ENCODE measurements around the gene SLK.

Gene SLK

GRCh38 chr10:103921750-103922195, 45.2 kb upstream of the SLK start:
- Histone ChIP-seq H3K4me1 (peaks cover 0 to 16% (median 10%) of the 10 kb centered on the region in 4 donors), H3K27me3 (no peaks in the 10 kb centered on the region), H3K27ac (no peak overlapping the region), H3K36me3 (no peaks in the 10 kb centered on the region), H3K9me3 (no peaks in the 10 kb centered on the region), H3K4me3 (no peak overlapping the region)
- no peak for DNase-seq
- intact Hi-C loops (cut with DNase I; ENCODE audit: low total_unique reads) = loop anchor here (2.0 kb wide), 1 partner anchor 45 kb away; the partner anchor contains the start of gene SLK
- TF ChIP-seq CTCF (IDR thresholded peaks at IDR 0.05) = no peak

- DNase-seq = no peak
- peaks cover 0 to 7% (median 5%) of the 10 kb centered on the region in 4 donors for H3K4me1 ChIP-seq
- H3K9me3 ChIP-seq = no peaks in the 10 kb centered on the region
- intact Hi-C loops (cut with DNase I; ENCODE audit: low total_unique reads) = no loop called here
- no peak overlapping the region for H3K4me3 ChIP-seq
- no peak overlapping the region for H3K27ac ChIP-seq
- TF ChIP-seq CTCF (IDR thresholded peaks at IDR 0.05) = no peak
- H3K27me3 ChIP-seq = no peaks in the 10 kb centered on the region
- no peaks in the 10 kb centered on the region for H3K36me3 ChIP-seq
Observed at GRCh38 chr10:103922659-103923058, 44.3 kb upstream of the SLK start.

GRCh38 chr10:103923502-103923901, 43.4 kb upstream of the SLK start:
- intact Hi-C loops (cut with DNase I; ENCODE audit: low total_unique reads) = no loop called here
- no peak overlapping the region for H3K4me3 ChIP-seq
- no peak overlapping the region for H3K27ac ChIP-seq
- H3K9me3 ChIP-seq = no peaks in the 10 kb centered on the region
- no peak for DNase-seq
- no peak for TF ChIP-seq CTCF (IDR thresholded peaks at IDR 0.05)
- no peaks in the 10 kb centered on the region for H3K36me3 ChIP-seq
- H3K4me1 ChIP-seq = peaks cover 0 to 5% (median 4%) of the 10 kb centered on the region in 4 donors
- H3K27me3 ChIP-seq = no peaks in the 10 kb centered on the region

- H3K27ac ChIP-seq = no peak overlapping the region
- no peak for DNase-seq
- TF ChIP-seq CTCF (IDR thresholded peaks at IDR 0.05) = no peak
- H3K36me3 ChIP-seq = no peaks in the 10 kb centered on the region
- no peak overlapping the region for H3K4me3 ChIP-seq
- H3K27me3 ChIP-seq = no peaks in the 10 kb centered on the region
- H3K9me3 ChIP-seq = no peaks in the 10 kb centered on the region
- intact Hi-C loops (cut with DNase I; ENCODE audit: low total_unique reads) = no loop called here
- H3K4me1 ChIP-seq = no peaks in the 10 kb centered on the region
Observed at GRCh38 chr10:103925591-103925990, 41.3 kb upstream of the SLK start.

- intact Hi-C loops (cut with DNase I; ENCODE audit: low total_unique reads) = no loop called here
- no peak for DNase-seq
- no peaks in the 10 kb centered on the region for H3K27me3 ChIP-seq
- H3K27ac ChIP-seq = no peak overlapping the region
- no peaks in the 10 kb centered on the region for H3K4me1 ChIP-seq
- no peaks in the 10 kb centered on the region for H3K9me3 ChIP-seq
- no peak overlapping the region for H3K4me3 ChIP-seq
- H3K36me3 ChIP-seq = no peaks in the 10 kb centered on the region
- TF ChIP-seq CTCF (IDR thresholded peaks at IDR 0.05) = no peak
Observed at GRCh38 chr10:103926722-103927319, 40.1 kb upstream of the SLK start.

GRCh38 chr10:103928784-103929183, 38.2 kb upstream of the SLK start:
- Histone ChIP-seq H3K27ac (no peak overlapping the region), H3K4me1 (no peaks in the 10 kb centered on the region), H3K36me3 (no peaks in the 10 kb centered on the region), H3K27me3 (no peaks in the 10 kb centered on the region), H3K4me3 (no peak overlapping the region), H3K9me3 (no peaks in the 10 kb centered on the region)
- DNase-seq = no peak
- no peak for TF ChIP-seq CTCF (IDR thresholded peaks at IDR 0.05)
- intact Hi-C loops (cut with DNase I; ENCODE audit: low total_unique reads) = no loop called here
